HEK293 (cell line): ENCODE measurements around the gene PSMG2.

Source experiments
- CTCF ChIA-PET: fragments of 350-600 bp; formaldehyde crosslinking; extraction: SDS; loops from one replicate; lab custom pipeline; 2021; ENCODE audit warnings: antibody characterized with exemption; lab: Yijun Ruan, JAX
- POLR2A ChIA-PET: fragments of 300-600 bp; formaldehyde crosslinking; extraction: SDS; loops from one replicate; lab custom pipeline; 2020; ENCODE audit warnings: antibody characterized with exemption, inconsistent platforms; lab: Yijun Ruan, JAX
- H3K27ac ChIP-seq: fragments of 200-500 bp; sonication (Bioruptor generic); 2 replicates; pipeline ENCODE4 v1.5.1; 2014; ENCODE audit warnings: low read depth, low read length, control low read depth, inconsistent platforms; ENCODE audit errors: extremely low read depth
- H3K36me3 ChIP-seq, 2 experiments: fragments of 200-500 bp in 1 of 2; sonication (Bioruptor generic) in 1 of 2; 1 replicate in 1 of 2; 2 replicates in 1 of 2; pipeline ENCODE4 v1.5.1; 2014 to 2017; ENCODE audit warnings: inconsistent platforms in 2 of 2, low read length in 2 of 2; ENCODE audit not compliant: control insufficient read depth in 2 of 2, insufficient read depth in 1 of 2
- H3K4me1 ChIP-seq: fragments of 200-500 bp; sonication (Bioruptor generic); 2 replicates; pipeline ENCODE4 v1.5.1; 2014; ENCODE audit warnings: mild to moderate bottlenecking, low read length, inconsistent platforms; ENCODE audit not compliant: control insufficient read depth, insufficient read depth
- H3K4me3 ChIP-seq: 2 replicates; pipeline ENCODE4 v1.5.1; 2011; ENCODE audit warnings: low read depth, mild to moderate bottlenecking, control low read depth, low read length, moderate library complexity
- H3K9me3 ChIP-seq: fragments of 200-500 bp; sonication (Bioruptor generic); 2 replicates; pipeline ENCODE4 v1.5.1; 2014; ENCODE audit warnings: low read depth, low read length, inconsistent platforms; ENCODE audit not compliant: control insufficient read depth, insufficient read depth
- HIC1 ChIP-seq: fragments of 450-650 bp; formaldehyde crosslinking; IDR thresholded peaks from 2 replicates; pipeline ENCODE4 v1.5.1; 2016; ENCODE audit warnings: missing biosample characterization, missing genetic modification characterization
- HOXA7 ChIP-seq: sonication (generic); formaldehyde crosslinking; IDR thresholded peaks from 2 replicates; pipeline ENCODE4 v1.8.1; 2022; ENCODE audit warnings: missing genetic modification reagents, borderline replicate concordance
- HOXD13 ChIP-seq: sonication (generic); formaldehyde crosslinking; IDR thresholded peaks from 2 replicates; pipeline ENCODE4 v1.8.0; 2022; ENCODE audit warnings: missing genetic modification reagents, borderline replicate concordance
- KLF10 ChIP-seq: fragments of 450-650 bp; IDR thresholded peaks from 2 replicates; pipeline ENCODE4 v1.5.1; 2018; ENCODE audit warnings: missing biosample characterization, mild to moderate bottlenecking, missing genetic modification characterization
- OVOL3 ChIP-seq: fragments of 450-650 bp; formaldehyde crosslinking; IDR thresholded peaks from 2 replicates; pipeline ENCODE4 v1.5.1; 2016; ENCODE audit warnings: missing biosample characterization, missing genetic modification characterization
- ZBTB20 ChIP-seq: fragments of 450-650 bp; formaldehyde crosslinking; IDR thresholded peaks from 2 replicates; pipeline ENCODE4 v1.5.1; 2016; ENCODE audit warnings: missing biosample characterization, missing genetic modification characterization
- ZBTB8A ChIP-seq: fragments of 450-650 bp; formaldehyde crosslinking; IDR thresholded peaks from 2 replicates; pipeline ENCODE4 v1.5.1; 2016; ENCODE audit warnings: missing biosample characterization, missing genetic modification characterization
- ZFP69B ChIP-seq: fragments of 450-650 bp; formaldehyde crosslinking; IDR thresholded peaks from 2 replicates; pipeline ENCODE4 v1.5.1; 2016; ENCODE audit warnings: missing biosample characterization, missing genetic modification characterization
- ZNF121 ChIP-seq: fragments of 450-650 bp; formaldehyde crosslinking; IDR thresholded peaks from 2 replicates; pipeline ENCODE4 v1.5.1; 2016; ENCODE audit warnings: missing biosample characterization, missing genetic modification characterization
- ZNF157 ChIP-seq: fragments of 450-650 bp; formaldehyde crosslinking; IDR thresholded peaks from 2 replicates; pipeline ENCODE4 v1.5.1; 2016; ENCODE audit warnings: missing biosample characterization, missing genetic modification characterization
- ZNF266 ChIP-seq: fragments of 450-650 bp; formaldehyde crosslinking; IDR thresholded peaks from 2 replicates; pipeline ENCODE4 v1.5.1; 2016; ENCODE audit warnings: missing biosample characterization, missing genetic modification characterization, low read depth
- ZNF311 ChIP-seq: fragments of 450-650 bp; formaldehyde crosslinking; IDR thresholded peaks from 2 replicates; pipeline ENCODE4 v1.5.1; 2017; ENCODE audit warnings: missing biosample characterization, missing genetic modification characterization, borderline replicate concordance
- ZNF366 ChIP-seq: fragments of 450-650 bp; formaldehyde crosslinking; conservative IDR thresholded peaks from 2 replicates; pipeline ENCODE4 v1.5.1; 2016; ENCODE audit warnings: missing biosample characterization, missing genetic modification characterization
- ZNF518A ChIP-seq: fragments of 450-650 bp; formaldehyde crosslinking; conservative IDR thresholded peaks from 2 replicates; pipeline ENCODE4 v1.5.1; 2016; ENCODE audit warnings: low read depth, missing biosample characterization, missing genetic modification characterization
- ZNF549 ChIP-seq: fragments of 450-650 bp; IDR thresholded peaks from 2 replicates; pipeline ENCODE4 v1.5.1; 2018; ENCODE audit warnings: missing biosample characterization, missing genetic modification characterization, mild to moderate bottlenecking, inconsistent platforms, moderate library complexity
- ZNF560 ChIP-seq: fragments of 450-650 bp; formaldehyde crosslinking; IDR thresholded peaks from 2 replicates; pipeline ENCODE4 v1.5.1; 2017; ENCODE audit warnings: missing biosample characterization, missing genetic modification characterization, borderline replicate concordance
- ZNF585B ChIP-seq: fragments of 450-650 bp; formaldehyde crosslinking; IDR thresholded peaks from 2 replicates; pipeline ENCODE4 v1.5.1; 2016; ENCODE audit warnings: missing biosample characterization, missing genetic modification characterization
- ZNF610 ChIP-seq: fragments of 450-650 bp; formaldehyde crosslinking; IDR thresholded peaks from 2 replicates; pipeline ENCODE4 v1.5.1; 2016; ENCODE audit warnings: missing biosample characterization, missing genetic modification characterization, borderline replicate concordance
- ZNF629 ChIP-seq: fragments of 450-650 bp; formaldehyde crosslinking; IDR thresholded peaks from 2 replicates; pipeline ENCODE4 v1.5.1; 2017; ENCODE audit warnings: missing biosample characterization, missing genetic modification characterization
- ZNF660 ChIP-seq: fragments of 450-650 bp; IDR thresholded peaks from 2 replicates; pipeline ENCODE4 v1.5.1; 2018; ENCODE audit warnings: missing biosample characterization, mild to moderate bottlenecking, missing genetic modification characterization
- ZNF677 ChIP-seq: fragments of 450-650 bp; IDR thresholded peaks from 2 replicates; pipeline ENCODE4 v1.5.0; 2018; ENCODE audit warnings: missing biosample characterization, mild to moderate bottlenecking, missing genetic modification characterization, moderate library complexity
- ZNF707 ChIP-seq: fragments of 450-650 bp; formaldehyde crosslinking; IDR thresholded peaks from 2 replicates; pipeline ENCODE4 v1.5.1; 2016; ENCODE audit warnings: missing biosample characterization, missing genetic modification characterization
- ZXDB ChIP-seq: fragments of 450-650 bp; formaldehyde crosslinking; IDR thresholded peaks from 2 replicates; pipeline ENCODE4 v1.5.1; 2016; ENCODE audit warnings: missing biosample characterization, missing genetic modification characterization
- TF ChIP-seq, protein P1 (sequence below): fragments of 450-650 bp; formaldehyde crosslinking; IDR thresholded peaks from 2 replicates; pipeline ENCODE4; 2016; ENCODE audit warnings: missing biosample characterization, missing genetic modification characterization

The PSMG2 gene

GRCh38 chr18:12773369-12773768, 70.5 kb downstream of the PSMG2 start:
- POLR2A ChIA-PET: no interaction called here
- CTCF ChIA-PET: no interaction called here
- H3K36me3 ChIP-seq: no peaks in the 10 kb centered on the region
- TF ChIP-seq ZFP69B (tag by site-specific recombination) (no peak), HOXD13 (CRISPR knock-in tag) (no peak), ZNF610 (tag by site-specific recombination) (no peak), OVOL3 (no peak), ZNF549 (tag by site-specific recombination) (no peak), ZNF121 (tag by site-specific recombination) (no peak), ZNF660 (tag by site-specific recombination) (no peak), ZNF311 (tag by site-specific recombination) (no peak), ZNF266 (tag by site-specific recombination) (no peak)
- TF ChIP-seq, all 188 proteins: peak for 0
- no peak overlapping the region for H3K4me3 ChIP-seq
- no peak overlapping the region for H3K27ac ChIP-seq
- no peaks in the 10 kb centered on the region for H3K9me3 ChIP-seq
- no peaks in the 10 kb centered on the region for H3K4me1 ChIP-seq

DNA sequence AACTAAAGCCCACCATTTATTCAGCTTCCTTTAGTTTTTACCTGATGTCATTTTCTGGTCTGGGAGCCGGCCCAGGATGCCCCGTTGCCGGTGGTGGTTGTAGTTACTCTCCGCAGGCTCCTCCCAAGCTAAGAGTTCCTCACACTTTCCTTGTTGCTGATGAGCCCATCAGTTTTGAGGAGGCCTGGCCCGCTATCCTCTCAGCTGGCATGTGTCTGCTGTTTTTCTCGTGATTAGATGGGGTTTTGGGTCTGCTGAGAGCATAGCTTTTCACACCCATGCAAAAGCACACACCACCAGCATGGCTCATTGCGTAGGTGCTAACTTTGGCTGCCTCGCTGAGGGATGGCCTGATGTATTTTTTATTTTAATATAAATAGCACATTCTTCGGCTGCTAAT, 72.1 kb downstream of the PSMG2 start:
- ChIA-PET POLR2A (no interaction called here), CTCF (interaction anchor here (0.6 kb wide), 1 partner anchor 60 kb away, joined by 4 read pairs; no protein-coding TSS in a partner anchor)
- H3K9me3 ChIP-seq: no peaks in the 10 kb centered on the region
- no peak overlapping the region for H3K27ac ChIP-seq
- no peaks in the 10 kb centered on the region for H3K4me1 ChIP-seq
- no peak overlapping the region for H3K4me3 ChIP-seq
- TF ChIP-seq ZNF518A (tag by site-specific recombination) (no peak), ZNF707 (tag by site-specific recombination) (no peak), HIC1 (no peak), ZNF157 (tag by site-specific recombination) (no peak), HOXA7 (CRISPR knock-in tag) (no peak), ZNF560 (no peak), ZNF629 (tag by site-specific recombination) (no peak), KLF10 (tag by site-specific recombination) (no peak), ZNF677 (tag by site-specific recombination) (no peak), ZXDB (tag by site-specific recombination) (no peak), ZBTB20 (tag by site-specific recombination) (no peak), ZBTB8A (tag by site-specific recombination) (no peak), ZNF366 (tag by site-specific recombination) (no peak), ZNF585B (tag by site-specific recombination) (no peak)
- TF ChIP-seq, protein P1, sequence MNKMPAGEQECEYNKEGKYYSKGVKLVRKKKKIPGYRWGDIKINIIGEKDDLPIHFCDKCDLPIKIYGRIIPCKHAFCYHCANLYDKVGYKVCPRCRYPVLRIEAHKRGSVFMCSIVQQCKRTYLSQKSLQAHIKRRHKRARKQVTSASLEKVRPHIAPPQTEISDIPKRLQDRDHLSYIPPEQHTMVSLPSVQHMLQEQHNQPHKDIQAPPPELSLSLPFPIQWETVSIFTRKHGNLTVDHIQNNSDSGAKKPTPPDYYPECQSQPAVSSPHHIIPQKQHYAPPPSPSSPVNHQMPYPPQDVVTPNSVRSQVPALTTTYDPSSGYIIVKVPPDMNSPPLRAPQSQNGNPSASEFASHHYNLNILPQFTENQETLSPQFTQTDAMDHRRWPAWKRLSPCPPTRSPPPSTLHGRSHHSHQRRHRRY: no peak
- no peaks in the 10 kb centered on the region for H3K36me3 ChIP-seq
